ENCODE measurements around the gene ELP6. TPM values are rescaled to one million over a fixed set of nuclear protein-coding genes. Genes with fewer than 3 reads are reported as not detected.

ELP6 gene
- total and polyA plus RNA-seq, 7 experiments from 2014 or later: 18.8 to 43.1 (median 32.0) TPM

DNA sequence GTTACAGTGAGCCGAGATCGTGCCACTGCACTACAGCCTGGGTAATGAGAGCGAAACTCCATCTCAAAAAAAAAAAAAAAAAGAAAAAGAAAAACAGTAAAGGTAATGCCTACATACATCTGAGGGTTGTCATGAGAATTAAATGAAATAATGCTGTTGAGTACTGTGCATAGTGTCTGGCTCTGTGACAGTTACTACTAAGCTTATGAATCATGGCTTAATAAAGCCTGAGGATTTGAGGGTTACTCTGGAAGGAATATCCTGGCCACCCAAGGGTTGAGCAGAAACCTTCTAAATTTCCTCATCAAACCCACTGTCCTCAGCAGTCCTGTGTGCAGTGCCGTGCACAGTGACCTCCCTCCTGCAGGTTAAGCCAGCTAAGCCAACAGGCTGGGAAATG lies 26.8 kb upstream of the ELP6 start:
- H3K36me3 Mint-ChIP-seq: no peaks in the 10 kb centered on the region
- Histone ChIP-seq H3K27ac (ENCODE audit: low read depth, low read length) (no peak overlapping the region), H3K36me3 (ENCODE audit: control insufficient read depth in 2 of 3, insufficient read depth in 3 of 3, low read length in 3 of 3) (no peaks in the 10 kb centered on the region), H3K9me3 (ENCODE audit: control insufficient read depth in 2 of 3, low read length in 3 of 3) (no peaks in the 10 kb centered on the region), H3K4me1 (ENCODE audit: control insufficient read depth in 2 of 2, insufficient read depth in 2 of 2, low read length in 2 of 2) (no peaks in the 10 kb centered on the region), H3K4me3 (ENCODE audit: low read length) (no peak overlapping the region), H3K27me3 (ENCODE audit: control insufficient read depth in 2 of 2, insufficient read depth in 2 of 2, low read length in 2 of 2) (no peaks in the 10 kb centered on the region)
- H3K27ac Mint-ChIP-seq: no peak overlapping the region
- H3K27me3 Mint-ChIP-seq: peaks cover 0 to 23% (median 6%) of the 10 kb centered on the region in 5 donors
- no peak for DNase-seq
- intact Hi-C loops (cut with micrococcal nuclease): no loop called here
- CTCF ChIA-PET: interaction anchor here (0.7 kb wide), 1 partner anchor 192 kb away, joined by 7 read pairs; no protein-coding TSS in a partner anchor
- no peaks in the 10 kb centered on the region for H3K9me3 Mint-ChIP-seq
- POLR2A ChIA-PET: no interaction called here
- H3K4me3 Mint-ChIP-seq: no peak overlapping the region
- no peak for ATAC-seq
- no peaks in the 10 kb centered on the region for H3K4me1 Mint-ChIP-seq

DNA sequence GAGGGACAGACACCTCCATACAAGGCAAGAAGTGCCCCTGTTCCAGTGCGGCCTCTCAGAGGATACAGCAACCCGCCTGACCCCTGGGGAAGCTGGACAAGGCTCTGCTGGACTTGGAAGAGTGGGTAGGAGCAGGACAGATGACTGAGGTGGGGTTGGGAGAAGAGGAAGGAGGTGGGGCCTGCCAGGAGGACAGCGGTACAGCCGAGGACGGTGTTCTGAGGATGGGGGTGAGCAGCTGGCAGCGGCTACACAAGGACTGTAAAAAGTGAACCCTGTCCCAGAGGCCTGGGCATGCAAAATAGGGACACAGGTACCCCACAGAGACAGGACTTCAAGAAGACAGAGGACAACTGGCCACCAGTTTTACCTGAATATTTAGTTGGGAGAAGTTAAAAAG lies 23.5 kb upstream of the ELP6 start:
- ATAC-seq (no peak), DNase-seq (no peak)
- Mint-ChIP-seq H3K9me3 (no peaks in the 10 kb centered on the region), H3K4me3 (no peak overlapping the region), H3K27ac (no peak overlapping the region), H3K36me3 (no peaks in the 10 kb centered on the region), H3K27me3 (peaks cover 0 to 25% (median 7%) of the 10 kb centered on the region in 5 donors), H3K4me1 (peaks cover 0 to 1% (median 0%) of the 10 kb centered on the region in 7 donors)
- Histone ChIP-seq H3K36me3 (ENCODE audit: control insufficient read depth in 2 of 3, insufficient read depth in 3 of 3, low read length in 3 of 3) (no peaks in the 10 kb centered on the region), H3K4me1 (ENCODE audit: control insufficient read depth in 2 of 2, insufficient read depth in 2 of 2, low read length in 2 of 2) (no peaks in the 10 kb centered on the region), H3K27me3 (ENCODE audit: control insufficient read depth in 2 of 2, insufficient read depth in 2 of 2, low read length in 2 of 2) (no peaks in the 10 kb centered on the region), H3K4me3 (ENCODE audit: low read length) (no peak overlapping the region), H3K27ac (ENCODE audit: low read depth, low read length) (no peak overlapping the region), H3K9me3 (ENCODE audit: control insufficient read depth in 2 of 3, low read length in 3 of 3) (no peaks in the 10 kb centered on the region)
- POLR2A ChIA-PET: no interaction called here
- CTCF ChIA-PET: no interaction called here
- intact Hi-C loops (cut with micrococcal nuclease): no loop called here

DNA sequence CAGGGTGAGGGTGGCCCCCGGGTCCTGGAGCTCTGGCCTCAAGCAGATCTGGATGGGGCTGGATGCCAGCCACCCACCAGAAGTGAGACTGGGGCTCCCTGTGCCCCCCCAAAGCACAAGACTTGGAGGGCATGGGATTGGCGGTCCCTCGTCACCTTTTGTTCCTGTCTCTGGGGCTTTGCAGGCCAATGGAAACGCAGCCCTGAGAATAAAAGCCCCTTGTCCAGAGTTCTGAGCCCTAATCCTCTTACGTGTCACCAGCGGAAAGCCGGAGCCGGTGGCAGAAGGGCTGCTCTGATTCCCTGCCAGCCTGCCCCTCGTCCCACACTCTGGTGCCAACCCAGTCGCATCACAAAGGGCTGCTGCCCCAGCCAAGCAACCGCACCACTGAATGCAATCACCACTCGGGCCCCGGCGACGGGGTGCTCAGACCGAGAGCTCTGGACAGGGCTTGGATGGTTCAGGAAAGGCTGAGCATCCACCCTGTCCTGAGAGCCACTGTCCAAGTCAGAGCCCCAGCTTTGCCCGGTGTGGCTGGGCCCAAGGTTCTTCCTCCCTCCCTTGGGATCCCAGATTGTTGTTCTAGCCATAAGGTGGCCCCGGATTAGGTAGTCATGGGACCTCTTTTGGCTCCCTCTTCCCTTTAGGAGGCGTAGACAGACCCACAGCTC lies 22.8 kb upstream of the ELP6 start:
- Histone ChIP-seq H3K27ac (ENCODE audit: low read depth, low read length) (no peak overlapping the region), H3K36me3 (ENCODE audit: control insufficient read depth in 2 of 3, insufficient read depth in 3 of 3, low read length in 3 of 3) (no peaks in the 10 kb centered on the region), H3K4me1 (ENCODE audit: control insufficient read depth in 2 of 2, insufficient read depth in 2 of 2, low read length in 2 of 2) (no peaks in the 10 kb centered on the region), H3K4me3 (ENCODE audit: low read length) (no peak overlapping the region), H3K9me3 (ENCODE audit: control insufficient read depth in 2 of 3, low read length in 3 of 3) (no peaks in the 10 kb centered on the region), H3K27me3 (ENCODE audit: control insufficient read depth in 2 of 2, insufficient read depth in 2 of 2, low read length in 2 of 2) (no peaks in the 10 kb centered on the region)
- Mint-ChIP-seq H3K4me1 (peaks cover 0 to 1% (median 0%) of the 10 kb centered on the region in 7 donors), H3K27me3 (peaks cover 0 to 25% (median 7%) of the 10 kb centered on the region in 5 donors), H3K27ac (no peak overlapping the region), H3K36me3 (no peaks in the 10 kb centered on the region), H3K9me3 (no peaks in the 10 kb centered on the region), H3K4me3 (no peak overlapping the region)
- no peak for ATAC-seq
- POLR2A ChIA-PET: no interaction called here
- intact Hi-C loops (cut with micrococcal nuclease): no loop called here
- DNase-seq: no peak
- CTCF ChIA-PET: no interaction called here

DNA sequence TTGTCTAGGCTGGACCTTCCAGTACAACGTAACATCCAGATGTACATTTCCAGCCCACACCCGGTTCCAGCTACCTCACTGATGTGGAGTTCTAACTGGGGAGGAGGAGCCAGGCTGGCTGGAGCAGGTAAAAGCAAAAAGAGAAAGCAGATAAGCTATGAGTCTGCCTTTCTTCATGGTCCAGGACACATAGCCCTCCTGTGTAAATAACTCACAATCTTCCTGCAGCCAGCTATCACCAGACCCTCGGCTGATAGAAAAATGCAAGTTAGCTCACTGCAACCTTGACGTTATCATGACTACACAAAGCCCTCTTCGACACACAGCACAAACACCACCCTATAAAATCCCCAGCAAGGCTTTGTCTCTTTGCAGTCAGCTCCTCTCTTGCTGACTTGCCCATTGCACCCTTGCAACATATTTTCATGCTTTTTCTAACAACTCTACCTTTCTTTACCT lies 20.5 kb upstream of the ELP6 start:
- POLR2A ChIA-PET: no interaction called here

DNA sequence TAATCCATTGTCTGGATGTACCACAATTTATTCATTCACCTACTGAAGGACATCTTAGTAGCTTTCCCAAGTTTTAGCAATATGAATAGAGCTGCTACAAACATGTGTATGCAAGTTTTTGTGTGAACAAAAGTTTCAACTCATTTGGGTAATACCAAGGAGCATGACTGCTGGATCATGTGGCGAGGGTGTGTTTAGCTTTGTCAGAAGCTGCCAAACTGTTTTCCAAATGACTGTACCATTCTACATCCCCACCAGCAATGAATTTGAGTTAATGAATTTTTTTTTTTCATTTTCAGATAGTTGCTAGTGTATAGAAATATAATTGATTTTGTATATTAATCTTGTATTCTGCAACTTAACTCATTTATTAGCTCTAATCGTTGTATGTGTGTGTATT lies 20.0 kb upstream of the ELP6 start:
- no peaks in the 10 kb centered on the region for H3K9me3 ChIP-seq (ENCODE audit: control insufficient read depth in 2 of 3, low read length in 3 of 3)
- no peaks in the 10 kb centered on the region for H3K36me3 ChIP-seq (ENCODE audit: control insufficient read depth in 2 of 3, insufficient read depth in 3 of 3, low read length in 3 of 3)
- CTCF ChIA-PET: interaction anchor here (0.9 kb wide), 1 partner anchor 11 kb away, joined by 3 read pairs; no protein-coding TSS in a partner anchor
- H3K27me3 ChIP-seq (ENCODE audit: control insufficient read depth in 2 of 2, insufficient read depth in 2 of 2, low read length in 2 of 2): no peaks in the 10 kb centered on the region
- intact Hi-C loops (cut with micrococcal nuclease): no loop called here
- no peak overlapping the region for H3K27ac ChIP-seq (ENCODE audit: low read depth, low read length)
- H3K4me1 ChIP-seq (ENCODE audit: control insufficient read depth in 2 of 2, insufficient read depth in 2 of 2, low read length in 2 of 2): no peaks in the 10 kb centered on the region
- no peak for ATAC-seq
- Mint-ChIP-seq H3K9me3 (peaks cover 0 to 4% (median 0%) of the 10 kb centered on the region in 11 donors), H3K4me3 (no peak overlapping the region), H3K4me1 (peaks cover 0 to 1% (median 0%) of the 10 kb centered on the region in 7 donors), H3K36me3 (no peaks in the 10 kb centered on the region), H3K27me3 (peaks cover 0 to 19% (median 7%) of the 10 kb centered on the region in 5 donors), H3K27ac (no peak overlapping the region)
- POLR2A ChIA-PET: no interaction called here
- DNase-seq: no peak
- H3K4me3 ChIP-seq (ENCODE audit: low read length): no peak overlapping the region

More for the DNA sequence above, 20.5 kb upstream of the ELP6 start:
- Histone ChIP-seq H3K27ac (ENCODE audit: low read depth, low read length) (no peak overlapping the region), H3K36me3 (ENCODE audit: control insufficient read depth in 2 of 3, insufficient read depth in 3 of 3, low read length in 3 of 3) (no peaks in the 10 kb centered on the region), H3K27me3 (ENCODE audit: control insufficient read depth in 2 of 2, insufficient read depth in 2 of 2, low read length in 2 of 2) (no peaks in the 10 kb centered on the region), H3K4me1 (ENCODE audit: control insufficient read depth in 2 of 2, insufficient read depth in 2 of 2, low read length in 2 of 2) (no peaks in the 10 kb centered on the region), H3K4me3 (ENCODE audit: low read length) (no peak overlapping the region), H3K9me3 (ENCODE audit: control insufficient read depth in 2 of 3, low read length in 3 of 3) (no peaks in the 10 kb centered on the region)
- H3K4me3 Mint-ChIP-seq: no peak overlapping the region
- CTCF ChIA-PET: interaction anchor here (0.9 kb wide), 1 partner anchor 12 kb away, joined by 3 read pairs; no protein-coding TSS in a partner anchor
- intact Hi-C loops (cut with micrococcal nuclease): no loop called here
- peaks cover 0 to 1% (median 0%) of the 10 kb centered on the region in 7 donors for H3K4me1 Mint-ChIP-seq
- no peak for DNase-seq
- H3K27ac Mint-ChIP-seq: no peak overlapping the region
- ATAC-seq: no peak
- peaks cover 0 to under 1% (median 0%) of the 10 kb centered on the region in 11 donors for H3K9me3 Mint-ChIP-seq
- peaks cover 0 to 24% (median 7%) of the 10 kb centered on the region in 5 donors for H3K27me3 Mint-ChIP-seq
- no peaks in the 10 kb centered on the region for H3K36me3 Mint-ChIP-seq

DNA sequence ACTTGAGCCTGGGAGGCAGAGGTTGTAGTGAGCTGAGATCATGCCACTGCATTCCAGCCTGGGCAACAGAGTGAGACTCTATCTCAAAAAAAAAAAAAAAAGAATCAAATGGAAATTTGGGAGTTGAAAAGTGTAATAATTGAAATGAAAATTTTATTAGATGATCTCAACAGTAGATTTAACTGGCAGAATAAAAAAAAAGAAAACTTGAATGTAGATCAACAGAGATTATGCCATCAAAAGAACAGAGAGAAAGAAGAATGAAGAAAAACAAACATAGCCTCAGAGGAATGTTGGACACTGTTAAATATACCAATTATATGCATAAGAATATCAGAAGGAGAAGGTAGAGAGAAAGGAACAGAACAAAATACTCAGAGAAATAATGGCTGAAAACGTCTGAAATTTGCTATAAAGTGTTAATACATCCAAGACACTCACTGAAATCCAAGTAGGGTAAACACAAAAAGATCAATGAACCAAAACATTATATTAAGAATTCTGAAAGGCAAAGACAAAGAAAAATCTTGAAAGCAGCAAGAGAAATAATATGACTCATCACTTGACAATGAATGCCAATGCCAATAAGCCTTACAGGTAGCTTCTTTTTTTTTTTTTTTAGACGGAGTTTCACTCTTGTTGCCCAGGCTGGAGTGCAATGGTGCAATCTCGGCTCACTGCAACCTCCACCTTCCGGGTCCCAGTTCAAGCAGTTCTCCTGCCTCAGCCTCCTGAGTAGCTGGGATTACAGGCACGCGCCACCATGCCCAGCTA lies 14.6 kb upstream of the ELP6 start:
- Mint-ChIP-seq H3K4me1 (no peaks in the 10 kb centered on the region), H3K9me3 (peaks cover 3 to 12% (median 5%) of the 10 kb centered on the region in 11 donors), H3K27me3 (peaks cover 0 to 11% (median 0%) of the 10 kb centered on the region in 5 donors), H3K4me3 (no peak overlapping the region), H3K27ac (peak overlapping the region in 1 of 9 donors; percentile 14), H3K36me3 (peaks cover 0 to 6% (median 0%) of the 10 kb centered on the region in 5 donors)
- ChIA-PET POLR2A (interaction anchor here (0.6 kb wide), 1 partner anchor 246 kb away, joined by 3 read pairs; no protein-coding TSS in a partner anchor), CTCF (interaction anchor here (0.6 to 1.3 kb wide), 2 partner anchors 7 to 9 kb away, joined by 3 to 4 read pairs; no protein-coding TSS in a partner anchor)
- intact Hi-C loops (cut with micrococcal nuclease): loop anchor here (10.0 kb wide), 1 partner anchor 627 kb away; no protein-coding TSS in a partner anchor
- no peak overlapping the region for H3K4me3 ChIP-seq (ENCODE audit: low read length)
- H3K4me1 ChIP-seq (ENCODE audit: control insufficient read depth in 2 of 2, insufficient read depth in 2 of 2, low read length in 2 of 2): no peaks in the 10 kb centered on the region
- no peaks in the 10 kb centered on the region for H3K27me3 ChIP-seq (ENCODE audit: control insufficient read depth in 2 of 2, insufficient read depth in 2 of 2, low read length in 2 of 2)
- no peaks in the 10 kb centered on the region for H3K9me3 ChIP-seq (ENCODE audit: control insufficient read depth in 2 of 3, low read length in 3 of 3)
- H3K27ac ChIP-seq (ENCODE audit: low read depth, low read length): no peak overlapping the region
- H3K36me3 ChIP-seq (ENCODE audit: control insufficient read depth in 2 of 3, insufficient read depth in 3 of 3, low read length in 3 of 3): no peaks in the 10 kb centered on the region
- ATAC-seq: no peak
- no peak for DNase-seq
